Measurements from ENCODE around the gene ZGPAT.
"Not testable (repeated sequence)": the region's sequence is repeated elsewhere in the genome, so short reads cannot be mapped to it uniquely, and the experiment has no call there.

The ZGPAT gene

GRCh38 chr20:63759377-63759901 is 51.6 kb downstream of the ZGPAT start:
- no peak for DNase-seq (ENCODE audit: low read depth in 2 of 2, low spot score in 1 of 2)

GRCh38 chr20:63765082-63765873 is 57.4 kb downstream of the ZGPAT start:
- DNase-seq (ENCODE audit: low read depth in 2 of 2, low spot score in 1 of 2): no peak

GRCh38 chr20:63765902-63766301 is 58.1 kb downstream of the ZGPAT start:
- no peak for DNase-seq (ENCODE audit: low read depth in 2 of 2, low spot score in 1 of 2)

- no peak for DNase-seq (ENCODE audit: low read depth in 2 of 2, low spot score in 1 of 2)
These were observed 59.0 kb downstream of the ZGPAT start for GRCh38 chr20:63766695-63767426.

GRCh38 chr20:63767456-63767855 is 59.6 kb downstream of the ZGPAT start:
- no peak for DNase-seq (ENCODE audit: low read depth in 2 of 2, low spot score in 1 of 2)

GRCh38 chr20:63767886-63768285 is 60.0 kb downstream of the ZGPAT start:
- no peak for DNase-seq (ENCODE audit: low read depth in 2 of 2, low spot score in 1 of 2)

- no peak for DNase-seq (ENCODE audit: low read depth in 2 of 2, low spot score in 1 of 2)
These were observed 61.0 kb downstream of the ZGPAT start for GRCh38 chr20:63768591-63769515.

DNA sequence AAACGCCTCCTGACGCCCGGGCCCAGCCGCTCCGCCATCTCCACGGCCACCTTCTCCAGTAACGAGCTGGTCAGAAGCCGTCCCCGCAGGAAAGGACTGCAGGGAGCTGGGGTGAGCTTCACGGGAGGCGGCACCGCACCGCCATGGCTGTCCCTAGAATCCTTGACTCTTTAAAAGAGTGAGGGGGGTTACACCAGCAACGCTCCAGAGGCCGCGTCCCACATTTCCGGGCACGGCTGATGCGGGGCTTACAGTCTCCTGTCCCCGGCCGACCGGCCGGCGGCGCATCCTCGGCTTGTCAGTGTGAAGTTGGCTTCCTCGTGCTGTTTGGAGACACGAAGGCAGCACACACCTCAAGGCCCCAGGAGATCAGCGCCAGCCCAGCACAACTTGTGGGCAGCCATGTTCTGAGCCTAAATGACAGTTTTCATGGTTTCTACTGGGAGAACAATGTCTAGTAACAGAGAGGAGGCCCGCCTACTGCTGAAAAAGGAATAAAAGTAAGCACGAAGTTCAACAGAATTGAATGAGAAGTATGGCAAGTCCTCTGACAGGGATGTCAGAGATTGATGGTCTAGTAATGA is 62.1 kb downstream of the ZGPAT start:
- DNase-seq (ENCODE audit: low read depth in 2 of 2, low spot score in 1 of 2): no peak

DNA sequence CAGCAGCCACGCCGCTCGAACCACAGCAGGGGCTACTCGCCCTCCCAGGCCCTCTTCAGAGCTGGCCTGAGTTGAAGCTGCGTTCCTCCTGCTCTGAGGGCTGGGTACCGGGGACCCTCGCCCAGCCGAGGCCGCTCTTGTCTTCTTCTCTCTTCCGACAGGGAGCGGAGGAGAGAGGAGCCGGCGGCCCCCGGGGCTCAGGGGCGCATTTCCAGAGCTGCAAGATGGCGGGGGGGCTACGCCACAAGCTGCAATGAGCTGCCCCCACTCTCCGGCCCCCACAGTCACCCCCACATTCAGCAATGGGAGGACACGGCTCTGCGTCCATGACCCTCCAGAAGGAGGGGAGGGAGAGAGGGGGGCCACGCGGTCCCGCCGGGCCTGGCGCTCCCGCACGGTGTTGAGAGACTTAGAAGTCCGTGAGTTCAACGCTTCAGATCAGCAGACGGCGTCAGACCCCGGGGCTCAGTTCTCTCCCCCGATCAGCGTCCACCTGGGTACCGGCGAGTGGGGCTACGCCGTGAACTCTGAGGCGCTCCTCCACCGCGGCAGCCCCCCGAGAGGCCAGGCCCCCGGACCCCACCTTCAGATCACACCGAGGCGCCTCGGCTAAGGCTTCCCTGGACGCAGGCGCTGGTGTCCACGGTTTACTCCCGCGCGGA is 63.3 kb downstream of the ZGPAT start:
- DNase-seq (ENCODE audit: low read depth in 2 of 2, low spot score in 1 of 2): no peak

DNA sequence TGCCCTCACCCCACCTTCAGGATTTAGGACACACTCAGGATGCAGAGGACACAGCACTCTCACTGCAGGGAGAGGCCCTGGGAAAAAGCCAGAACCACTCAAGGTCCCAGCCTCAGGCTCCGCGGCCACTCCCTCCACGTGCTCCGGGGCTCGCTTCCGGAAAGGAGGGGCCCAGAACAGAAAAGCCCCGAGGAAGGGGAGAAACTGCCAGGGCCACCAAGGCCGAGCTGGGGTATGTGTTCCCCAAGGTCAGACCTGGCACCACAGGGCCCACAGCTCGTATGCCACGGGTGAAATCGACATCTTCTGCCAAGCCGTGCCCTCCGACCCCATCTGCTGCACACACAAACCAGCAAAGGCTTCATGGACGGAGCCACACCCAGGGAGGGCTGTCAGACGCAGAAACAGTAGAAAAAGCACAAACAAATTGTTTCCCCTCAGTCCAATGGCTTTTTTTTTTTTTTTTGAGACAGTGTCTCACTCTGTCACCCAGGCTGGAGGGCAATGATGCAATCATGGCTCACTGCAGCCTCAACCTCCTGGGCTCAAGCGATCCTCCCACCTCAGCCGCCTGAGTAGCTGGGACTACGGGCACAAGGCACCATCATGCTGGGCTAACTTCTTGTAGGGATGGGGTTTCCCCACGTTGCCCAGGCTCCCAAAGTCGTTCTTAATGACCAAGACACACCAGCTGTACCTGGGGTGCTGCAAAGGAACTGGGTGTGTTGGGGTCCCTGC is 65.1 kb downstream of the ZGPAT start:
- DNase-seq (ENCODE audit: low read depth in 2 of 2, low spot score in 1 of 2): no peak

GRCh38 chr20:63773571-63774241 is 65.9 kb downstream of the ZGPAT start:
- DNase-seq (ENCODE audit: low read depth in 2 of 2, low spot score in 1 of 2): no peak

DNA sequence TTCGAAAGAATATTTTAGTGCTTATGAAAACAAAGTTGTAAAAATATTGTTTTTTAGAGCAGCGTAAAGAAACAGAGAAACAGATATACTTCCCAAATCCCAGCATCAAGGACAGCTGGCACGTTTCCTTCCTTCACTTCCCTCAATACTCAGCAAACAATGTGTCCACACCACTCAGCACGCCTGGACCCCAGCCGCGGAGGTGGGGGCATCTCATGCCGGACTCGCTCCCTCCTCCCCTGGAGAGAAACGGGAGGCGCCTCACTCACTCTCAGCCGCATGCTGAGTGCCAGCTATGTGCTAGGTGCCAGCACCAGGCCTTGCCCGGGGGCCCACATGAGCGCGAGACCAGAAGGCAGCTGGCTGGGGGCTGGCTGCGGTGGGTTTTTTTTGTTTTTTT is 66.5 kb downstream of the ZGPAT start:
- DNase-seq (ENCODE audit: low read depth in 2 of 2, low spot score in 1 of 2): no peak

DNA sequence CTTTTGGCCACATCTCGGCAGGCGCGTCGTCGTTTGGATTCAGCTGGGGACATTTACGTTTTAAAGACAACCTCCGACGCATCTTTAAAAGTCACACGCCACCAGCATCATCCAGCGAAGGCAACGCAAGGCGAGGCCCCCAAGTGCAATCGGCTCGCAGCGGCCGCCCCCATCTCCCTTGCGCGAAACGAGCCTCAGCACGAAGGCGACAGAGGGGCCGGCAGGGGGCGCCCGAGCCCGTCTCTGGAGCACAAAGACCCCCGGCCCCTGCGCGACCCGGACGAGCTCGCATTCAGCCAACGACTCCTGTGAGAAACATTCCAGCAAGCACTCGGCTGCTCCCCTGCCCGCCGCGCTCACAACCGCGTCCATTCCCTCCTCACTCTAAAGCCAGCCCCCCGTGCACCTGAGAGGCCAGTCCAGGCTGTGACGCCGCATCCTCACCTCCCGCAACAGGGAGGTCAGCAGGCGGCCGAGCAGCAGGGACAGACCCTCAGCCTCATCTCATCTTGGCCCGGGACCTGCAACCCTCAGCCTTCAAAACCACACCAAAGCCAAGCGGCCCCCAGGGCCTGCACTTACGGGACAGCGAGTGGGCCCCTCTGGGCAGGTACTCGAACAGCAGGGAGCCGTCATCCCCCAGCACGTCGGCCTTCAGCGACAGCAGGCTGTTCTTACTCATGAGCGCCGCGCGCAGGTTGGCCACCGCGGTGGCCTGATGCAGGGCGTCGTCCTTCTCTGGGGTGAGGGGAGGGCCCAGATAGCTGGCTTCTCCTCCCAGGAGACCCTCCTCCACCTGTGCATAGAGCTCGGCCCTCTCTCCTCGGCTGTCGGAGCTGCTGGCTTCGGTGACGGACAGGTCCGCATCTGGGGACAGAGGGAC is 67.5 kb downstream of the ZGPAT start:
- DNase-seq (ENCODE audit: low read depth in 2 of 2, low spot score in 1 of 2): no peak

- DNase-seq (ENCODE audit: low read depth in 2 of 2, low spot score in 1 of 2): not testable (repeated sequence)
These were observed 69.0 kb downstream of the ZGPAT start for GRCh38 chr20:63776875-63777274.

DNA sequence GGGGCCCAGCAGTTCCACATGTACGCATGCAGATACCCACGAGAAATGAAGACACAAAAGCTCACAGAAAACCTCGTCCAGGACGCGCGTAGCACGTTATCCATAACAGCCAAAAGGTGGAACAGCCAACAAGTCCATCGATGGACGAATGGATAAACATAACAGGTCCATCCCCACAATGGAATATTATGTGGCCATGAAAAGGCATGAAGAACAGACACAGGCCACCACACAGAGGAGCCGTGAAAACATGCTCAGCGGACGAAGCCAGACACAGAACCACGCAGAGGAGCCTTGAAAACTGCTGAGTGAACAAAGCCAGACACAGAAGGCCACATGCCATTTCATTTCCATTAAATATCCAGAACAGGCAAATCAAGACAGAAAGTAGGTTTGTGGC is 69.8 kb downstream of the ZGPAT start:
- DNase-seq (ENCODE audit: low read depth in 2 of 2, low spot score in 1 of 2): no peak

GRCh38 chr20:63778034-63778752 is 70.4 kb downstream of the ZGPAT start:
- no peak for DNase-seq (ENCODE audit: low read depth in 2 of 2, low spot score in 1 of 2)

GRCh38 chr20:63778857-63779256 is 71.0 kb downstream of the ZGPAT start:
- no peak for DNase-seq (ENCODE audit: low read depth in 2 of 2, low spot score in 1 of 2)

DNA sequence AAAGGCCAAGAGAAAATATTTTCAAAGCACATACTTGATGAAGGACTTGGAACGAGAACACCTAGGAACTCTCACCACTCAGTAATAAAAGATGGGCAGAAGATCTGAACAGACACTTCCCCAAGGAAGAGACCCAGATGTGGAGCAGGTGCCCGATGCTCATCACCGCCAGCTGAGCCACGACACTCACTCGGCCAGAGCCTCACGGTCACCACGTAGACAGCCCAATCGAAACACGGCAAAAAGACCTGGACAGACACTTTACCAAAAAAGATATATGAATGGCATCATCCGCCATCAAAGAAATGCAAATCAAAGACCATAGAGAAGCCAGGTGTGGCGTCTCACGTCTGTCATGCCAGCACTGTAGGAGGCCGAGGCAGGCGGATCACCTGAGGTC is 73.3 kb downstream of the ZGPAT start:
- no peak for DNase-seq (ENCODE audit: low read depth in 2 of 2, low spot score in 1 of 2)
